Type B pancreatic cell (in vitro differentiated cells): ENCODE results near the gene OR1J1. TPM values are rescaled to one million over a fixed set of nuclear protein-coding genes. Genes with fewer than 3 reads are reported as not detected.

Experiments used
- DNase-seq: peaks from one replicate; pipeline ENCODE4 v3.0.0; 2021; ENCODE audit warnings: mixed read lengths; ENCODE audit not compliant: unreplicated experiment; ENCODE audit errors: extremely low spot score
- H3K27ac Mint-ChIP-seq: 2 replicates; pipeline ENCODE4 v1.8.0; 2021; ENCODE audit warnings: mild to moderate bottlenecking, mixed read lengths
- H3K27me3 Mint-ChIP-seq: 2 replicates; pipeline ENCODE4 v1.8.0; 2021; ENCODE audit warnings: mixed read lengths
- H3K36me3 Mint-ChIP-seq: 2 replicates; pipeline ENCODE4 v1.8.0; 2021; ENCODE audit warnings: mixed read lengths
- H3K4me1 Mint-ChIP-seq: one replicate; pipeline ENCODE4 v1.8.0; 2021; ENCODE audit warnings: mixed read lengths; ENCODE audit not compliant: unreplicated experiment
- H3K4me3 Mint-ChIP-seq: 2 replicates; pipeline ENCODE4 v1.8.0; 2021; ENCODE audit warnings: mild to moderate bottlenecking, mixed read lengths
- H3K9me3 Mint-ChIP-seq: 2 replicates; pipeline ENCODE4 v1.8.0; 2021; ENCODE audit warnings: mixed read lengths
- CTCF ChIP-seq: fragments of 200-600 bp; sonication (generic); conservative IDR thresholded peaks from 2 replicates; pipeline ENCODE4 v1.5.0; 2021; ENCODE audit warnings: antibody characterized with exemption, mild to moderate bottlenecking
- total RNA-seq: library from RNA; stranded (reverse); gene quantifications from 2 replicates; pipeline ENCODE4 v1.2.1, GENCODE V29; 2021; ENCODE audit warnings: low replicate concordance

Gene OR1J1
- total RNA-seq, 1 donor from 2014 or later, result not detected

GRCh38 chr9:122510502-122510901 is 32.8 kb upstream of the OR1J1 start, which contains the start of gene OR1J2:
Gene OR1J2 (plus strand): TSS chr9:122510802. CDS start chr9:122510802, 0 bp downstream.
- Mint-ChIP-seq H3K9me3 (no peaks in the 10 kb centered on the region), H3K27ac (no peak within 1 kb of the TSS), H3K4me1 (no peaks in the 10 kb centered on the region), H3K4me3 (no peak within 1 kb of the TSS), H3K27me3 (peaks cover 28% of the 10 kb centered on the region), H3K36me3 (no peaks in the 10 kb centered on the region)
- no peak for TF ChIP-seq CTCF
- DNase-seq, result no peak

- no peak overlapping the region for H3K4me3 Mint-ChIP-seq
- no peaks in the 10 kb centered on the region for H3K9me3 Mint-ChIP-seq
- H3K27ac Mint-ChIP-seq, result no peak overlapping the region
- TF ChIP-seq CTCF, result no peak
- no peak for DNase-seq
- H3K36me3 Mint-ChIP-seq, result no peaks in the 10 kb centered on the region
- H3K4me1 Mint-ChIP-seq, result no peaks in the 10 kb centered on the region
- peaks cover 30% of the 10 kb centered on the region for H3K27me3 Mint-ChIP-seq
Observed at GRCh38 chr9:122506964-122507363, 29.2 kb upstream of the OR1J1 start.

GRCh38 chr9:122498883-122499288 is 21.2 kb upstream of the OR1J1 start:
- H3K4me3 Mint-ChIP-seq, result no peak overlapping the region
- peaks cover 3% of the 10 kb centered on the region for H3K27me3 Mint-ChIP-seq
- no peak overlapping the region for H3K27ac Mint-ChIP-seq
- no peaks in the 10 kb centered on the region for H3K36me3 Mint-ChIP-seq
- peaks cover 6% of the 10 kb centered on the region for H3K9me3 Mint-ChIP-seq
- peak; percentile 78 for TF ChIP-seq CTCF
- no peak for DNase-seq
- H3K4me1 Mint-ChIP-seq, result no peaks in the 10 kb centered on the region

GRCh38 chr9:122479062-122479461 is 1.3 kb upstream of the OR1J1 start:
- no peak for TF ChIP-seq CTCF
- Mint-ChIP-seq H3K4me1 (no peaks in the 10 kb centered on the region), H3K27ac (no peak overlapping the region), H3K4me3 (no peak overlapping the region), H3K27me3 (peaks cover 32% of the 10 kb centered on the region), H3K9me3 (no peaks in the 10 kb centered on the region), H3K36me3 (no peaks in the 10 kb centered on the region)
- DNase-seq, result no peak

GRCh38 chr9:122477346-122477745 is 380 bp downstream of the OR1J1 start:
- H3K4me1 Mint-ChIP-seq, result no peaks in the 10 kb centered on the region
- TF ChIP-seq CTCF, result no peak
- no peak overlapping the region for H3K4me3 Mint-ChIP-seq
- no peaks in the 10 kb centered on the region for H3K36me3 Mint-ChIP-seq
- peaks cover 36% of the 10 kb centered on the region for H3K27me3 Mint-ChIP-seq
- DNase-seq, result no peak
- no peaks in the 10 kb centered on the region for H3K9me3 Mint-ChIP-seq
- H3K27ac Mint-ChIP-seq, result no peak overlapping the region

DNA sequence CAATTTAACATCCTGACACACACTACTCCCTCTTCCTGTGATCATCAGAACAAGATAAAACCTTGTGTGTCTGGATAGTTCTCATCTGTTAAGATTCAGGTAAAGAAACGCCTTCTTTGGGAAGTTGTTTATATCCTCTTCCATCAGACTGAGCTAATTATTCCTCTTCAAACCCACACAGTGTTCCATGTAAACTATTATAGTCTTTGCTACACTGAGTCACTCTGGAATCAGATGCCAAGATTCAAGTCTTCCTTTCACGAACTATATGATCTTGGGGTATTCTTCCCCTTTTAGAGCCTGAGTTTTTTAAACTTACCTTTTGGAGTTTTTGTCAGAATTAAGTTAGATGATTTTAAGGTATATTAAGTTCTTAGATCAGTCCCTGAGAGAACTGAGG is 2.0 kb downstream of the OR1J1 start:
- H3K27me3 Mint-ChIP-seq, result peaks cover 36% of the 10 kb centered on the region
- TF ChIP-seq CTCF, result no peak
- no peaks in the 10 kb centered on the region for H3K36me3 Mint-ChIP-seq
- no peak for DNase-seq
- H3K4me1 Mint-ChIP-seq, result no peaks in the 10 kb centered on the region
- no peaks in the 10 kb centered on the region for H3K9me3 Mint-ChIP-seq
- no peak overlapping the region for H3K4me3 Mint-ChIP-seq
- no peak overlapping the region for H3K27ac Mint-ChIP-seq
